CD4-positive, alpha-beta T cell treated with Interleukin-17A for 1 hour (primary cell): ENCODE data around the gene ATP5F1A.
A peak's percentile ranks its signal among the peaks of the same experiment; 100 is the strongest.

ENCODE experiments used
- DNase-seq: peaks from one replicate; pipeline ENCODE4 v3.0.0-alpha.2; 2020

Gene ATP5F1A

DNA sequence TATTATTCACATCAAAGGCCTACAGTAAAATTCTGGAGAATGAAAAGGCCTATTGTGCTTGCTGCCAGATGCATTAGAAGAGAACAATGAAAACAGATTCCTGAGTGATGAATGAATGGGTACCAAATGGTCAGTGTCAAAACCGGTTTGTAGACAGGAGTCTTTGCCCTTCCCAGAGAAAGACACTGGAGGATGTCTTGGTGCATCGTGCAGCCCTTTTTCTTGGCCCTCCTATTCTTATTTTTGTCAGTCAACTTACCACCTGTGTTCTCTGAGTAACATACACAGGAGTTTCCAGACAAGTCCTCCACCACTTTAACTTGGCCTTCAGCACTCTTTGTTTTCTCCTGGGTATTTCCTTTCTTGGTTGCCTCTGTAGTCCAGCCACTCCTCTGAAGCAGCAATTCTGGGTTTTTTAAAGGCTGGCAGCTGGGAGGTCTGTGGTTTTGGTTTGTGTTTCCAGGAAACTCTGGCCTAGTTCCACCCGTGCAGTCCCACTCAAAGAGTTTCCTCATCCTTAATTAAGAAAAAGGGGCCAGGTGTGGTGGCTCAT lies 55.4 kb downstream of the ATP5F1A start:
- DNase-seq, result peak; percentile 37

DNA sequence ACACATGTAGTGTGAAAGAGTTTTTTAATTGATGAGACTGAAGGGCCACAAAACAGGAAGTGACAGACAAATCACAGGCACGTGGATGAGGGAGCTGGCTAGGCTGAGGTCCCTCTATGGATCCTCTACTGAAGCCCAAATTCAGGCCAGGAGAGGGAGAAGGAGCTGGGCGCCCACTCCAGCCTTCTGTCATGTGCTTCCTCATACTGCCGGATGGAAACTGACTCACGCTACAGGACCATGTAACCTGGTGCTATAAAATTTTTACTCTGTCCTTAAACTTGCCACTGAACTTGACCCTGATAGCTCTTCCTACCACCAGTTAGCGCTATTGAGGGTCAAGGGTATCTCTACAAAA lies 57.4 kb downstream of the ATP5F1A start:
- DNase-seq, result no peak

DNA sequence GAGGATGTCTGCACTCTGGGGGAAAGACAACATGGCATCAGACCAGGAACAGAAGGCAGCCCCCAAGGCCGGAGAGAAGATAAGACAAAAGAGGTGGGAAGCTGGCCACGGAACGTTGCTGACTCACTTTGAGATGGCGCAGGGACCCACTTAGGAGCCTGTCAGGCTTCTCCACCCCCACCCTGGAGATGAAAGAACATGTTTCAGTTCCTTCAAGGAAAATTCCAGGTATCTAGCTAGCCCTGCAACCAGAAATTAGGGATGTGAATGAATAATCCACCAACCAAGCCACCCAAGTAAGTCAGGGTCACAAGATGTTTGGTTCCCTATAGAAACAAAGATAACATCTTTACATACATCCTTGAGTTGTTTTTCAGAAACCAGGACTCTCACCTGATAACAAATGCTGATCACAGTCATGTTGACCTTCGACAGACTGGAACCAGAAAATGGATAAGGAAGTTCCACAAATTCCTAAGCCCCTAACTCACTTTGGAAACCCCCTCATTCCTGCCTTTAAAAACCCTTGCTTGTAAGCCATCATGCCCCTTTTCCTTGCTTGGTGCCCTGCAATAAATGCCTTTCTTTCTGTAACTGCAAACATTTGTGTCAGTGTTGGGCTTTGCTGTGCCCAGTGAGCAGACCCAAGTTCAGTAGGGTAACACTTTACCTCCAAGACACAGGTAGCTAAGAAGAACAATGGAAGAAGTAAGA lies 57.9 kb downstream of the ATP5F1A start:
- no peak for DNase-seq

GRCh38 chr18:46037512-46038305 lies 60.4 kb downstream of the ATP5F1A start:
- DNase-seq, result no peak

DNA sequence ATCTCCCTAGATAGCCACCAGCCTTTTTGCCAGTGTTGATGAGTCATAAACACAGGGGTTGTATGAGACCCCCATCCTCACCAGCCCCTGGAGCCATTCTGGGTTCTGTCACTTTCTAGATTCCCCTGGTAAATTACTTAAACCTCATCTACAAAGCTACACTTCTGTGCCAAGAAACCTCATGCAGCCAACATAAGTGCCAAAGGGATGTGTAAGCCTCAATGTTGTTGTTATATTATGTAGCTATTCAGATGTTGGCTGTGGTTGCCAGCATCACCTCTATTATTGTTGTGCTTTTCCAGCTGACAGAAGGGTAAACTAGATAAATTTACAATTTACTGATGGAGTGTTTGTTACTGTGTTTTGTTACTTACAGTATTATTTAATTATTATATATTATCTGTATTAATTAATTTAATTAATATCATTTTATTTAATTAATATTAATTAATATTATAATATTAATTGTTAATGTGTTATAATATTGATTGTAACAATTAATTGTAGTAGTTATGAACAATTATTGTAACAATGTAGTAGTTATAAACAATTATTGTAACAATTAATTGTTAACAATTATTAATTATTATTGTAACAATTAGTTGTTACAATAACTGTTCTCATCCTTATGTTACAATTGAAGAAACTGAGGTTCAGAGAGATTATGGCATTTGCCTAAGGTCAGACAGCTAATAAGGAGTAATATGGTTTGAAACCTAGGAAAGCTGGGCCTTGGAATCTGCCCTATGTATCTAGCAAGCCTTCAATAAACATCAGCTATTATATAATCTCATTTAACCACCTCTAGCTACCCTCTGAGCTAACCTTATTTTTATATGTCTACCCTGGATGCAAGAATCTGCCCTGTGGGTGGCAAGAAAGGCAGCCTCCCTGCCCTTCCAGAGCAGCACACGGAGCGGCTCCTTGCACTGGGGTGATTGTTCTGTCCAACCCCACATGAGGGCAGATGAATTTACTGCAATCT lies 62.1 kb downstream of the ATP5F1A start:
- DNase-seq, result no peak

DNA sequence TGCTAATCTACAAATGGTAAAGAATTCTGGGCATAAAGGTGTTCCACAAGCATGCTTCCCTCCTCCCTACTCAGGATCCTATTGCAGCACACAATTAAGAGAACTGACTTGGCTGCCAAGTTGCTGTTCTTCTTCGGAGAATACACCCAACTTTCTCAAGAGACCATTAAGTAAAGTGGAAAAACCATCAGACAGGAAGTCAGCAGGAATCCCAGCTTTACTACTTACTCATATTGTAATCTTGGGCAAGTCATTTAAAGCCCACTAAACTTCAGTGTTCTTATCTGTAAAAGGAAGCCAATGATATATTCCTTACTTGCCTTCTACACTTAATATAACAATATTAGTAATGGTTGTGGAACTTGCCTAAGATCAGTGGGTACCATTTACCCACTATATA lies 63.9 kb downstream of the ATP5F1A start:
- no peak for DNase-seq

DNA sequence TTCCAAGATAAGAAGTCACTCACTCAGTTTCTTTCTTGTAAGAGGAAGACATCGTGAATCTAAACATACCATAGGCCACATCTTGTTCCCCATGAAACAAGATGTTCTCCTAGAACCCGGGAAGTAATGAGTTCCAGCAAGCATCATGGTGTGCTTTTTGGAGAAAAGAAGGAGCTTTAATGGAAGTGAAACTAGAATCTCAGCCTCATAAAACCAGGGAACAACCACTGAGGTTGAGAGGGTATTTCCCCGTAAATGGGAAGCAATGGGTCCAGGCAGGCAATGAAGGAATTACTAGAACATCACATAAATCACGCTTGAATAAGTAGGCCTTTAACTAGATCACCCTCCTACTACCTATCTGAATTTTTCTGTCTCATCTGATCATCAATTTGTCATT lies 66.4 kb downstream of the ATP5F1A start:
- no peak for DNase-seq
